ENCODE data around the gene MANEAL.

DNA sequence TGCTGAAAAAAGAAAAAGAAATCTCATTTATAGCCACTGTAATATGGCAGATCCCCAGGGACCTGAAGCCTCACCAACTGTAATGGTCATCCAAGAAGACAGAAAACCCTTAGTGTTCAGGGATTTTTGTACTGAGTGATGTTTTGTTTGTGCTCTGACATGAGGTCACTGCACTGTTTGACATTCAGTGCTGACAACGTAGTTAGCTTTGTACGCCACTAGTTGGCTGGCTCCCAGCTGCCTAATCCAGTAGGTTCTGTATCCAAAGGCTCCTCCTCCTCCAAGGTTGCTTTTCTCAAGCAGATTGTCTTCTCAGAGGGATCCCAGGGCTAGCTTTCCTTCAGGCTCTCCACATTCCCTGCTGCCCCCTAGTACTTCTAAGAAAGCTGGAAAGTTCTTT lies 23.8 kb downstream of the MANEAL start:
- TF ChIP-seq, protein P1, sequence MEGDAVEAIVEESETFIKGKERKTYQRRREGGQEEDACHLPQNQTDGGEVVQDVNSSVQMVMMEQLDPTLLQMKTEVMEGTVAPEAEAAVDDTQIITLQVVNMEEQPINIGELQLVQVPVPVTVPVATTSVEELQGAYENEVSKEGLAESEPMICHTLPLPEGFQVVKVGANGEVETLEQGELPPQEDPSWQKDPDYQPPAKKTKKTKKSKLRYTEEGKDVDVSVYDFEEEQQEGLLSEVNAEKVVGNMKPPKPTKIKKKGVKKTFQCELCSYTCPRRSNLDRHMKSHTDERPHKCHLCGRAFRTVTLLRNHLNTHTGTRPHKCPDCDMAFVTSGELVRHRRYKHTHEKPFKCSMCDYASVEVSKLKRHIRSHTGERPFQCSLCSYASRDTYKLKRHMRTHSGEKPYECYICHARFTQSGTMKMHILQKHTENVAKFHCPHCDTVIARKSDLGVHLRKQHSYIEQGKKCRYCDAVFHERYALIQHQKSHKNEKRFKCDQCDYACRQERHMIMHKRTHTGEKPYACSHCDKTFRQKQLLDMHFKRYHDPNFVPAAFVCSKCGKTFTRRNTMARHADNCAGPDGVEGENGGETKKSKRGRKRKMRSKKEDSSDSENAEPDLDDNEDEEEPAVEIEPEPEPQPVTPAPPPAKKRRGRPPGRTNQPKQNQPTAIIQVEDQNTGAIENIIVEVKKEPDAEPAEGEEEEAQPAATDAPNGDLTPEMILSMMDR (IDR thresholded peaks at IDR 0.05; ENCODE audit: insufficient read depth, low read length), result no peak
- TF ChIP-seq, protein P2, sequence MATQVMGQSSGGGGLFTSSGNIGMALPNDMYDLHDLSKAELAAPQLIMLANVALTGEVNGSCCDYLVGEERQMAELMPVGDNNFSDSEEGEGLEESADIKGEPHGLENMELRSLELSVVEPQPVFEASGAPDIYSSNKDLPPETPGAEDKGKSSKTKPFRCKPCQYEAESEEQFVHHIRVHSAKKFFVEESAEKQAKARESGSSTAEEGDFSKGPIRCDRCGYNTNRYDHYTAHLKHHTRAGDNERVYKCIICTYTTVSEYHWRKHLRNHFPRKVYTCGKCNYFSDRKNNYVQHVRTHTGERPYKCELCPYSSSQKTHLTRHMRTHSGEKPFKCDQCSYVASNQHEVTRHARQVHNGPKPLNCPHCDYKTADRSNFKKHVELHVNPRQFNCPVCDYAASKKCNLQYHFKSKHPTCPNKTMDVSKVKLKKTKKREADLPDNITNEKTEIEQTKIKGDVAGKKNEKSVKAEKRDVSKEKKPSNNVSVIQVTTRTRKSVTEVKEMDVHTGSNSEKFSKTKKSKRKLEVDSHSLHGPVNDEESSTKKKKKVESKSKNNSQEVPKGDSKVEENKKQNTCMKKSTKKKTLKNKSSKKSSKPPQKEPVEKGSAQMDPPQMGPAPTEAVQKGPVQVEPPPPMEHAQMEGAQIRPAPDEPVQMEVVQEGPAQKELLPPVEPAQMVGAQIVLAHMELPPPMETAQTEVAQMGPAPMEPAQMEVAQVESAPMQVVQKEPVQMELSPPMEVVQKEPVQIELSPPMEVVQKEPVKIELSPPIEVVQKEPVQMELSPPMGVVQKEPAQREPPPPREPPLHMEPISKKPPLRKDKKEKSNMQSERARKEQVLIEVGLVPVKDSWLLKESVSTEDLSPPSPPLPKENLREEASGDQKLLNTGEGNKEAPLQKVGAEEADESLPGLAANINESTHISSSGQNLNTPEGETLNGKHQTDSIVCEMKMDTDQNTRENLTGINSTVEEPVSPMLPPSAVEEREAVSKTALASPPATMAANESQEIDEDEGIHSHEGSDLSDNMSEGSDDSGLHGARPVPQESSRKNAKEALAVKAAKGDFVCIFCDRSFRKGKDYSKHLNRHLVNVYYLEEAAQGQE (IDR thresholded peaks at IDR 0.05; ENCODE audit: insufficient replicate concordance, low read depth), result no peak
